GM23338 (cell line): ENCODE measurements around the gene GNG4.

ENCODE experiments used
- CREB1 ChIP-seq: fragments of 250-450 bp; sonication (Bioruptor Pico); IDR thresholded peaks from 2 replicates; pipeline ENCODE4 v1.5.0; 2020; ENCODE audit warnings: low read depth, mild to moderate bottlenecking, moderate library complexity
- EZH2 ChIP-seq: fragments of 200-600 bp; sonication (generic); IDR thresholded peaks from one replicate; pipeline ENCODE4 v1.8.0; 2017; ENCODE audit warnings: antibody characterized with exemption, mild to moderate bottlenecking, low read depth; ENCODE audit not compliant: unreplicated experiment
- EZH2phosphoT487 ChIP-seq: fragments of 200-600 bp; sonication (generic); IDR thresholded peaks from one replicate; pipeline ENCODE4 v1.8.1; 2018; ENCODE audit warnings: antibody characterized with exemption; ENCODE audit not compliant: unreplicated experiment
- NANOG ChIP-seq: IDR thresholded peaks from 2 replicates; pipeline ENCODE4 v1.6.1; 2016; ENCODE audit warnings: antibody characterized with exemption, borderline replicate concordance
- POLR2AphosphoS5 ChIP-seq: IDR thresholded peaks from 2 replicates; pipeline ENCODE4 v1.6.1; 2016; ENCODE audit warnings: antibody characterized with exemption, low read depth
- TF ChIP-seq, protein P1 (sequence below), 2 experiments: fragments of 200-600 bp in 1 of 2; sonication (generic) in 1 of 2; conservative IDR thresholded peaks; 2 replicates each; pipeline versions ENCODE4 v1.5.1 to v1.6.1; 2016 to 2017; ENCODE audit warnings: antibody characterized with exemption in 2 of 2, low read depth in 2 of 2, mild to moderate bottlenecking in 2 of 2, moderate library complexity in 1 of 2
- TF ChIP-seq, protein P2 (sequence below): IDR thresholded peaks from one replicate; pipeline ENCODE4 v1.6.1; 2018; ENCODE audit warnings: antibody characterized with exemption; ENCODE audit not compliant: unreplicated experiment

DNA sequence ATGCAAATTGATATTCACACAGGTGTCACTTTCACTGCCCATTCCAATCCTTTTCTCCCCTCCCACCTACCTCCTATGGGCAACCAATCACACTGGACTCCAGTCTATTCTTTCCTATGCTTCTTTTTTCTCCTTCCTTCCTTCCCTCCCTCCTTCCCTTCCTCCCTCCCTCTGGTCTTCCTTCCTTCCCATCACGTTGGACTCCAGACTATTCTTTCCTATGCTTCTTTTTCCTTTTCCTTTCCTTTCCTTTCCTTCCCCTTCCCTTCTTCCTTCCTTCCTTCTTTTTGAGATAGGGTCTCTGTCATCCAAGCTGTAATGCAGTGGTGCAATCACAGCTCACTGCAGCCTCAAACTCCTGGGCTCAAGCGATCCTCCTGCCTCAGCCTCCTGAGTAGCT is 64.6 kb downstream of the GNG4 start:
- TF ChIP-seq, protein P1, sequence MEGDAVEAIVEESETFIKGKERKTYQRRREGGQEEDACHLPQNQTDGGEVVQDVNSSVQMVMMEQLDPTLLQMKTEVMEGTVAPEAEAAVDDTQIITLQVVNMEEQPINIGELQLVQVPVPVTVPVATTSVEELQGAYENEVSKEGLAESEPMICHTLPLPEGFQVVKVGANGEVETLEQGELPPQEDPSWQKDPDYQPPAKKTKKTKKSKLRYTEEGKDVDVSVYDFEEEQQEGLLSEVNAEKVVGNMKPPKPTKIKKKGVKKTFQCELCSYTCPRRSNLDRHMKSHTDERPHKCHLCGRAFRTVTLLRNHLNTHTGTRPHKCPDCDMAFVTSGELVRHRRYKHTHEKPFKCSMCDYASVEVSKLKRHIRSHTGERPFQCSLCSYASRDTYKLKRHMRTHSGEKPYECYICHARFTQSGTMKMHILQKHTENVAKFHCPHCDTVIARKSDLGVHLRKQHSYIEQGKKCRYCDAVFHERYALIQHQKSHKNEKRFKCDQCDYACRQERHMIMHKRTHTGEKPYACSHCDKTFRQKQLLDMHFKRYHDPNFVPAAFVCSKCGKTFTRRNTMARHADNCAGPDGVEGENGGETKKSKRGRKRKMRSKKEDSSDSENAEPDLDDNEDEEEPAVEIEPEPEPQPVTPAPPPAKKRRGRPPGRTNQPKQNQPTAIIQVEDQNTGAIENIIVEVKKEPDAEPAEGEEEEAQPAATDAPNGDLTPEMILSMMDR (conservative IDR thresholded peaks at IDR 0.05; ENCODE audit: low read depth in 2 of 2) = no peak
- TF ChIP-seq POLR2AphosphoS5 (no peak), EZH2phosphoT487 (no peak), NANOG (no peak), CREB1 (CRISPR knock-in tag) (no peak), EZH2 (no peak)
- TF ChIP-seq, protein P2, sequence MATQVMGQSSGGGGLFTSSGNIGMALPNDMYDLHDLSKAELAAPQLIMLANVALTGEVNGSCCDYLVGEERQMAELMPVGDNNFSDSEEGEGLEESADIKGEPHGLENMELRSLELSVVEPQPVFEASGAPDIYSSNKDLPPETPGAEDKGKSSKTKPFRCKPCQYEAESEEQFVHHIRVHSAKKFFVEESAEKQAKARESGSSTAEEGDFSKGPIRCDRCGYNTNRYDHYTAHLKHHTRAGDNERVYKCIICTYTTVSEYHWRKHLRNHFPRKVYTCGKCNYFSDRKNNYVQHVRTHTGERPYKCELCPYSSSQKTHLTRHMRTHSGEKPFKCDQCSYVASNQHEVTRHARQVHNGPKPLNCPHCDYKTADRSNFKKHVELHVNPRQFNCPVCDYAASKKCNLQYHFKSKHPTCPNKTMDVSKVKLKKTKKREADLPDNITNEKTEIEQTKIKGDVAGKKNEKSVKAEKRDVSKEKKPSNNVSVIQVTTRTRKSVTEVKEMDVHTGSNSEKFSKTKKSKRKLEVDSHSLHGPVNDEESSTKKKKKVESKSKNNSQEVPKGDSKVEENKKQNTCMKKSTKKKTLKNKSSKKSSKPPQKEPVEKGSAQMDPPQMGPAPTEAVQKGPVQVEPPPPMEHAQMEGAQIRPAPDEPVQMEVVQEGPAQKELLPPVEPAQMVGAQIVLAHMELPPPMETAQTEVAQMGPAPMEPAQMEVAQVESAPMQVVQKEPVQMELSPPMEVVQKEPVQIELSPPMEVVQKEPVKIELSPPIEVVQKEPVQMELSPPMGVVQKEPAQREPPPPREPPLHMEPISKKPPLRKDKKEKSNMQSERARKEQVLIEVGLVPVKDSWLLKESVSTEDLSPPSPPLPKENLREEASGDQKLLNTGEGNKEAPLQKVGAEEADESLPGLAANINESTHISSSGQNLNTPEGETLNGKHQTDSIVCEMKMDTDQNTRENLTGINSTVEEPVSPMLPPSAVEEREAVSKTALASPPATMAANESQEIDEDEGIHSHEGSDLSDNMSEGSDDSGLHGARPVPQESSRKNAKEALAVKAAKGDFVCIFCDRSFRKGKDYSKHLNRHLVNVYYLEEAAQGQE = no peak
